DND-41 (cell line): Measurements from ENCODE around the gene GAR1.

Source experiments
- EZH2 ChIP-seq: IDR thresholded peaks from 3 replicates; pipeline ENCODE4 v1.6.1; 2012; ENCODE audit warnings: borderline replicate concordance, low read depth, mild to moderate bottlenecking, moderate library complexity, low read length, inconsistent platforms; ENCODE audit not compliant: severe bottlenecking
- TF ChIP-seq, protein P1 (sequence below): IDR thresholded peaks from 2 replicates; pipeline ENCODE4 v1.5.1; 2012; ENCODE audit warnings: borderline replicate concordance, low read length, moderate library complexity, mild to moderate bottlenecking; ENCODE audit not compliant: poor library complexity, severe bottlenecking; ENCODE audit errors: extremely low read depth

DNA sequence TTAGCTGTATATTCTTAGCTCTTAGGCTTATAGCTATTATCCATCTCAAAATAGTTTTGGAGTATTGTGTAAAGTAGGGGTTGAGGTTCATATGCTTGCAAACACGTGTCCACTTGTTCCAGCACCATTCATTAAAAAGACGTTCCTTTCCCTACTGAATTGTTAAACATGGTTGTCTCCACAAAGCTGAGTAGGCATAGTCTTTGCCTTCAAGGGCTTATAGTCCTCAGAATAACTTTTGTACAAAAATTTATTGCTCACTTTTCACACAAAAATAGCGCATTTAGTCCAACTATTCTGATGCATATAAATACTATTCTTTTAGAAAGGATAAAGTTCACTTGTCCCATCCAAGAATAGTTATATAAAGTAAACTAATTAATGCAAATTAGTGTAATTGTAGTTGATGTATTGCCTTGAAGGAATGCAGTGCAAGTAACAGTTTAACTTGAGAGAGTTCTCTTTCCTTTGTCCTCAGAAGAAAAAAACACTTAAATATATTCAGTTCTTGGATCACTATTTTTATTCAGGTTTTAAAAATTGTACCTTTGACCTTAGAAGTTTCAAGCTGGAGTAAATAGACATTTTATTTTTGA lies 46.5 kb downstream of the GAR1 start:
- no peak for TF ChIP-seq EZH2
- TF ChIP-seq, protein P1, sequence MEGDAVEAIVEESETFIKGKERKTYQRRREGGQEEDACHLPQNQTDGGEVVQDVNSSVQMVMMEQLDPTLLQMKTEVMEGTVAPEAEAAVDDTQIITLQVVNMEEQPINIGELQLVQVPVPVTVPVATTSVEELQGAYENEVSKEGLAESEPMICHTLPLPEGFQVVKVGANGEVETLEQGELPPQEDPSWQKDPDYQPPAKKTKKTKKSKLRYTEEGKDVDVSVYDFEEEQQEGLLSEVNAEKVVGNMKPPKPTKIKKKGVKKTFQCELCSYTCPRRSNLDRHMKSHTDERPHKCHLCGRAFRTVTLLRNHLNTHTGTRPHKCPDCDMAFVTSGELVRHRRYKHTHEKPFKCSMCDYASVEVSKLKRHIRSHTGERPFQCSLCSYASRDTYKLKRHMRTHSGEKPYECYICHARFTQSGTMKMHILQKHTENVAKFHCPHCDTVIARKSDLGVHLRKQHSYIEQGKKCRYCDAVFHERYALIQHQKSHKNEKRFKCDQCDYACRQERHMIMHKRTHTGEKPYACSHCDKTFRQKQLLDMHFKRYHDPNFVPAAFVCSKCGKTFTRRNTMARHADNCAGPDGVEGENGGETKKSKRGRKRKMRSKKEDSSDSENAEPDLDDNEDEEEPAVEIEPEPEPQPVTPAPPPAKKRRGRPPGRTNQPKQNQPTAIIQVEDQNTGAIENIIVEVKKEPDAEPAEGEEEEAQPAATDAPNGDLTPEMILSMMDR, result no peak
